Pancreas (tissue), 10 donors: ENCODE measurements around the gene SLC22A17. TPM values are rescaled to one million over a fixed set of nuclear protein-coding genes. Genes with fewer than 3 reads are reported as not detected.

Source experiments
- ATAC-seq, 4 donors: fragments of 200-7000 bp; cut with Tn5 transposase; one replicate each; pipeline versions ENCODE4 v1.8.0 to v1.9.1; 2020; ENCODE audit warnings: mild to moderate bottlenecking in 4 of 4, moderate library complexity in 4 of 4
- DNase-seq, 6 donors: peaks; one replicate each; pipeline ENCODE4 v3.0.0-alpha.2; 2020
- FAIRE-seq: peaks from 2 replicates; lab custom pipeline; 2012; peaks lifted over from hg19 to GRCh38; lab: Jason Lieb, UNC
- H3K27ac ChIP-seq, 4 donors: fragments of 200-600 bp; sonication (generic); 1 replicate in 3 of 4; 2 replicates in 1 of 4; pipeline versions ENCODE4 v1.5.0 to v1.8.0; 2020
- H3K27me3 ChIP-seq, 4 donors: fragments of 200-600 bp; one replicate each; pipeline ENCODE4 v1.8.0; 2021
- H3K36me3 ChIP-seq, 3 donors: fragments of 200-600 bp; sonication (generic) in 1 of 3; one replicate each; pipeline versions ENCODE4 v1.5.0 to v1.8.0; 2020 to 2021
- H3K4me1 ChIP-seq, 3 donors: fragments of 200-600 bp; one replicate each; pipeline ENCODE4 v1.8.0; 2021
- H3K4me3 ChIP-seq, 4 donors: fragments of 200-600 bp; sonication (generic) in 2 of 4; one replicate each; pipeline versions ENCODE4 v1.5.0 to v1.8.0; 2020 to 2021
- H3K9me3 ChIP-seq, 4 donors: fragments of 200-600 bp; one replicate each; pipeline ENCODE4 v1.8.0; 2021
- WGBS, 2 donors: extraction: QIAGEN DNeasy Blood & Tissue Kit; methylation state at CpG; one replicate each; pipeline ENCODE4 v1.1.7; 2013; 5-methylcytosine and 5-hydroxymethylcytosine counted together
- intact Hi-C, 3 donors: fragments of 100-400 bp; cut with DNase I; formaldehyde crosslinking; loops; one replicate each; pipeline versions ENCODE4 v1.11.1 to v1.14.2; 2022
- polyA plus RNA-seq, 2 donors: library from polyadenylated mRNA; stranded (reverse); fragments of 200-250 nt; gene quantifications; one replicate each; pipeline ENCODE4 v1.2.3, GENCODE V29; 2013
- total RNA-seq, 6 donors: library from RNA; stranded (reverse); fragmentation: NEBNext Ultra II Directional in 4 of 6; extraction: Animal tissue kit (Norgen Biotek cat#: 25700) in 4 of 6; gene quantifications; one replicate each; pipeline versions ENCODE4 v1.2.1 to v1.2.4, GENCODE V29; 2021 to 2023
- TF ChIP-seq, protein P1 (sequence below), 4 donors: fragments of 200-600 bp; sonication (generic) in 3 of 4; IDR thresholded peaks; one replicate each; pipeline versions ENCODE4 v1.5.0 to v1.8.0; 2021; ENCODE audit warnings: antibody characterized with exemption in 4 of 4
- donor health status: healthy with polysubstance abuse.
- donor health status: DM: no; HTN: no; CAD: no; lungs with moderate emphysema.
- donor health status: DM: no; HTN: no; CAD: no.
- donor health status: control.
- donor health status: control.
- donor health status: Bipolar disorder and iron deficiency.
- donor health status: DM: yes; HTN: yes; CAD: no.
- donor health status: DM: no; HTN: no; CAD: no.
- donor health status: DM: no; HTN: no; CAD: no.
- donor health status: DM: yes; HTN: yes; CAD: no.

Gene SLC22A17
- total and polyA plus RNA-seq, 8 donors: 6.4 to 90.7 (median 14.8) TPM

DNA sequence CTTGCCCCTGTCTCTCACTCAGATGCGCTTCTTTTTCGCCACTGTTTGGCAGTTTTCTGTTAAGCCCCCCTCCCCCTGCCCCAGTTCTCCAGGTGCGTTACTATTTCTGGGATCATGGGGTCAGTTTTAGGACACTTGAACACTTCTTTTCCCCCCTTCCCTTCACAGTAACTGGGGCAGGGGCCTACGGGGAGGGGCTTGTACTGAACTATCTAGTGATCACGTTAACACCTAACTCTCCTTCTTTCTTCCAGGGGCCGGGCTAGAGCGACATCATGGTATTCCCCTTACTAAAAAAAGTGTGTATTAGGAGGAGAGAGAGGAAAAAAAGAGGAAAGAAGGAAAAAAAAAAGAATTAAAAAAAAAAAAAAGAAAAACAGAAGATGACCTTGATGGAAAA lies 27.7 kb downstream of the SLC22A17 start:
- TF ChIP-seq, protein P1, sequence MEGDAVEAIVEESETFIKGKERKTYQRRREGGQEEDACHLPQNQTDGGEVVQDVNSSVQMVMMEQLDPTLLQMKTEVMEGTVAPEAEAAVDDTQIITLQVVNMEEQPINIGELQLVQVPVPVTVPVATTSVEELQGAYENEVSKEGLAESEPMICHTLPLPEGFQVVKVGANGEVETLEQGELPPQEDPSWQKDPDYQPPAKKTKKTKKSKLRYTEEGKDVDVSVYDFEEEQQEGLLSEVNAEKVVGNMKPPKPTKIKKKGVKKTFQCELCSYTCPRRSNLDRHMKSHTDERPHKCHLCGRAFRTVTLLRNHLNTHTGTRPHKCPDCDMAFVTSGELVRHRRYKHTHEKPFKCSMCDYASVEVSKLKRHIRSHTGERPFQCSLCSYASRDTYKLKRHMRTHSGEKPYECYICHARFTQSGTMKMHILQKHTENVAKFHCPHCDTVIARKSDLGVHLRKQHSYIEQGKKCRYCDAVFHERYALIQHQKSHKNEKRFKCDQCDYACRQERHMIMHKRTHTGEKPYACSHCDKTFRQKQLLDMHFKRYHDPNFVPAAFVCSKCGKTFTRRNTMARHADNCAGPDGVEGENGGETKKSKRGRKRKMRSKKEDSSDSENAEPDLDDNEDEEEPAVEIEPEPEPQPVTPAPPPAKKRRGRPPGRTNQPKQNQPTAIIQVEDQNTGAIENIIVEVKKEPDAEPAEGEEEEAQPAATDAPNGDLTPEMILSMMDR (IDR thresholded peaks at IDR 0.05): no peak
- ATAC-seq (no peak), DNase-seq (no peak), FAIRE-seq (no peak)
- Histone ChIP-seq H3K4me1 (peaks cover 4 to 20% (median 9%) of the 10 kb centered on the region in 3 donors), H3K27me3 (no peaks in the 10 kb centered on the region), H3K9me3 (no peaks in the 10 kb centered on the region), H3K36me3 (peaks cover 0 to 26% (median 13%) of the 10 kb centered on the region in 3 donors), H3K27ac (no peak overlapping the region), H3K4me3 (no peak overlapping the region)
- intact Hi-C loops: loop anchor here in 1 of 3 donors (5.0 kb wide), 2 partner anchors 52 to 142 kb away; partner anchors contain the start of genes CMTM5 and NGDN
- 83 to 86% methylated on average over 7 of the region's 7 CpGs for WGBS, 2 donors

DNA sequence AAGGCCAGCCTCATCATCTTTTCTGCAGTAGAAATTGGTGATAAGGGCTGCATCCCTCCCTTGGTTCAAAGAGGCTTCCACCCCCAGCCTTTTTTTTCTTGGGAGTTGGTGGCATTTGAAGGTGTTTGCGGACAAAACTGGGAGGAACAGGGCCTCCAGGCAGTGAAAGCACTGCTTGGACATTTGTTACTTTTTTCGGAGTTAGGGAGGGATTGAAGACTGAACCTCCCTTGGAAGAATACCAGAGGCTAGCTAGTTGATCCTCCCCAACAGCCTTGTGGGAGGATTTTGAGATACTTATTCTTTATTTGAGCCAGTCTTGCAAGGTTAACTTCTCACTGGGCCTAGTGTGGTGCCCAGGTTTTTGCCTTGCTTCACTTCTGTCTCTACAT lies 28.2 kb downstream of the SLC22A17 start:
- H3K27me3 ChIP-seq: no peaks in the 10 kb centered on the region
- DNase-seq (no peak), FAIRE-seq (no peak), ATAC-seq (no peak)
- no peak overlapping the region for H3K4me3 ChIP-seq
- H3K9me3 ChIP-seq: no peaks in the 10 kb centered on the region
- 88 to 91% methylated on average over 2 of the region's 2 CpGs for WGBS, 2 donors
- peaks cover 4 to 20% (median 9%) of the 10 kb centered on the region in 3 donors for H3K4me1 ChIP-seq
- TF ChIP-seq, protein P1 (IDR thresholded peaks at IDR 0.05): no peak
- H3K27ac ChIP-seq: no peak overlapping the region
- intact Hi-C loops: no loop called here
- H3K36me3 ChIP-seq: peaks cover 0 to 26% (median 13%) of the 10 kb centered on the region in 3 donors

DNA sequence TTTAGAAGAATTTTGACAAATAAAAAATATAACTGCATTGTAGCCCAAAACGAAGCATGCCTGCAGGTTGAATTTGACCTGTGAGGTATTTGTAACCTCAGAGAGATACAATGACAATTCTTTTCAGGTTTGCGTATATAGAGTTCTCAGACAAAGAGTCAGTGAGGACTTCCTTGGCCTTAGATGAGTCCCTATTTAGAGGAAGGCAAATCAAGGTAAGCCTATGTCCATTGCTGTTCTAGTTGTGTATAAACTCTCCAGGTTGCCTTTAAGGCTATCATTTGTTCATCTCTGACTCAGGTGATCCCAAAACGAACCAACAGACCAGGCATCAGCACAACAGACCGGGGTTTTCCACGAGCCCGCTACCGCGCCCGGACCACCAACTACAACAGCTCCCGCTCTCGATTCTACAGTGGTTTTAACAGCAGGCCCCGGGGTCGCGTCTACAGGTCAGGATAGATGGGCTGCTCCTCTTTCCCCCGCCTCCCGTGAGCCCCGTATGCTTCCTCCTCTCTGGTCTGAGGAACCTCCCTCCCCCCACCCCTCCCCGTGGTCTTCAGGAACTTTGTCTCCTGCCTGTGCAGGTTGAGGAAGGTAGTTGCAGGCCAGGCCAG lies 28.7 kb downstream of the SLC22A17 start:
- FAIRE-seq (no peak), DNase-seq (peak in 1 of 6 donors; percentile 30), ATAC-seq (no peak)
- Histone ChIP-seq H3K36me3 (peaks cover 0 to 26% (median 13%) of the 10 kb centered on the region in 3 donors), H3K4me1 (peaks cover 4 to 20% (median 9%) of the 10 kb centered on the region in 3 donors), H3K27ac (no peak overlapping the region), H3K9me3 (no peaks in the 10 kb centered on the region), H3K4me3 (no peak overlapping the region), H3K27me3 (no peaks in the 10 kb centered on the region)
- intact Hi-C loops: no loop called here
- TF ChIP-seq, protein P1 (IDR thresholded peaks at IDR 0.05): no peak
- WGBS, 2 donors: 82 to 85% methylated on average over 18 of the region's 18 CpGs

DNA sequence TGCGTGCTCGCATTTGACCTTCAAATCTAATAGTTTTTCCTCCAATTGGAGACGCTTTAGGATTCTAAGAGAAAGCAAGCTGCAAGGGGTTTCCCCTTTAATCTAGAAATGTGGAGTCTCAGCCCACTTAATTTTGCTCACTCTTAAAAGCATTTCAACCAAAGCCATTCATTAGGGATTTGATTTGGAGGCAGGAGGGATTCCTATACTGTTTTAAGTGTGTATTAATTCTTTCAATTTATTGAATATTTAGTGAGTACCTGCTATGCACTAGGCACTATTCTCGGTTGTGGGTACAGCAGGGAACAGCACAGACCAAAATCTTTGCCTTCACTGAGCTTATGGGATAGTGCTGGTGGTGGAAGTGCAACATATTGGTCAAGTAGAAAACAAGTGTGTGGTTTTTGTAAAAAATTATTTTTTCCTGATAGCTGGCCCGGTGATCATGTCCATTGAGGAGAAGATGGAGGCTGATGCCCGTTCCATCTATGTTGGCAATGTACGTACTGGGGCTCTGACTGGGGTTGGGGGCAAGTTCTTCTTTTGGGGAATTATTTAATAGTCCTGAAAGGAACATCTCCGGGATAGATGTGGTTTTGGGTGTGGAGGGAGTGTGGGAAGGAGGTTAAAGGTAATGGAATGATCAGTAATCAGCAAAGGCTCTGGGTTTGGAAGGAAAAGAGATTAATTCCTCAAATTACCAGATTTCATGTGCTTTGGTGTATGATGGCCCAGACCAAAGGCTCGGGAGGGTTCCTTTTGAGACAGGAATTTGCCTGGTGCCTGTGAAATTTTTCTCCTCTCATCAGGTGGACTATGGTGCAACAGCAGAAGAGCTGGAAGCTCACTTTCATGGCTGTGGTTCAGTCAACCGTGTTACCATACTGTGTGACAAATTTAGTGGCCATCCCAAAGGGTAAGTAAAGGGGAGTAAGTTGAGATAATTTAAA lies 29.8 kb downstream of the SLC22A17 start:
- no peak for FAIRE-seq
- DNase-seq: no peak
- H3K9me3 ChIP-seq: no peaks in the 10 kb centered on the region
- H3K27me3 ChIP-seq: no peaks in the 10 kb centered on the region
- H3K27ac ChIP-seq: no peak overlapping the region
- no peak for ATAC-seq
- H3K36me3 ChIP-seq: peaks cover 0 to 26% (median 13%) of the 10 kb centered on the region in 3 donors
- 35 to 40% methylated on average over 10 of the region's 10 CpGs for WGBS, 2 donors
- intact Hi-C loops: no loop called here
- TF ChIP-seq, protein P1 (IDR thresholded peaks at IDR 0.05): no peak
- peak overlapping the region; percentile 76 to 90 (median 86) for H3K4me3 ChIP-seq
- H3K4me1 ChIP-seq: peaks cover 4 to 15% (median 9%) of the 10 kb centered on the region in 3 donors
